Esophagus (tissue), 2 donors: ENCODE data around the gene SYNJ1. TPM values are rescaled to one million over a fixed set of nuclear protein-coding genes. Genes with fewer than 3 reads are reported as not detected.

Experiments used
- H3K27ac ChIP-seq, 2 donors: one replicate each; pipeline ENCODE4 v1.5.1; 2013; ENCODE audit warnings: low read depth in 2 of 2, mild to moderate bottlenecking in 2 of 2, inconsistent platforms in 1 of 2, low read length in 1 of 2, moderate library complexity in 1 of 2
- H3K27me3 ChIP-seq, 2 donors: one replicate each; pipeline ENCODE4 v1.6.1; 2013; ENCODE audit warnings: low read length in 2 of 2, control low read depth in 1 of 2, mild to moderate bottlenecking in 1 of 2; ENCODE audit not compliant: insufficient read depth in 2 of 2, control insufficient read depth in 1 of 2
- H3K36me3 ChIP-seq, 2 donors: one replicate each; pipeline ENCODE4 v1.6.1; 2013; ENCODE audit warnings: low read length in 1 of 2; ENCODE audit not compliant: control insufficient read depth in 2 of 2, insufficient read depth in 2 of 2
- H3K4me1 ChIP-seq, 2 donors: one replicate each; pipeline ENCODE4 v1.6.1; 2013; ENCODE audit warnings: low read length in 1 of 2; ENCODE audit not compliant: control insufficient read depth in 2 of 2, insufficient read depth in 2 of 2
- H3K4me3 ChIP-seq, 2 donors: one replicate each; pipeline ENCODE4 v1.5.1; 2013; ENCODE audit warnings: low read length in 2 of 2, mild to moderate bottlenecking in 2 of 2, low read depth in 1 of 2, moderate library complexity in 1 of 2
- H3K9me3 ChIP-seq, 2 donors: one replicate each; pipeline ENCODE4 v1.6.1; 2013; ENCODE audit warnings: mild to moderate bottlenecking in 2 of 2, low read depth in 1 of 2, low read length in 1 of 2, moderate library complexity in 1 of 2; ENCODE audit not compliant: control insufficient read depth in 2 of 2, insufficient read depth in 1 of 2
- WGBS, 2 donors: extraction: QIAGEN DNeasy Blood & Tissue Kit; methylation state at CpG; one replicate each; pipeline ENCODE4 v1.1.7; 2013; 5-methylcytosine and 5-hydroxymethylcytosine counted together
- polyA plus RNA-seq, 2 donors: library from polyadenylated mRNA; stranded (reverse); fragments of 200-250 nt; gene quantifications; one replicate each; pipeline ENCODE4 v1.2.3, GENCODE V29; 2013
- donor health status: healthy with polysubstance abuse.
- donor health status: Bipolar disorder and iron deficiency.

SYNJ1 gene
- polyA plus RNA-seq, 2 donors = 2.3 to 3.8 TPM

- Histone ChIP-seq H3K4me3 (no peak overlapping the region), H3K27ac (no peak overlapping the region), H3K36me3 (peaks cover 0 to 7% of the 10 kb centered on the region in 2 donors), H3K27me3 (no peaks in the 10 kb centered on the region), H3K9me3 (no peaks in the 10 kb centered on the region), H3K4me1 (no peaks in the 10 kb centered on the region)
- WGBS, 2 donors = 85 to 90% methylated on average over 11 of the region's 11 CpGs
Observed at GRCh38 chr21:32595431-32595830, 132.4 kb downstream of the SYNJ1 start.

GRCh38 chr21:32593690-32594089 is 134.1 kb downstream of the SYNJ1 start:
- Histone ChIP-seq H3K9me3 (no peaks in the 10 kb centered on the region), H3K4me1 (no peaks in the 10 kb centered on the region), H3K36me3 (no peaks in the 10 kb centered on the region), H3K4me3 (no peak overlapping the region), H3K27me3 (no peaks in the 10 kb centered on the region), H3K27ac (no peak overlapping the region)
- 67 to 69% methylated on average over 8 of the region's 8 CpGs for WGBS, 2 donors

DNA sequence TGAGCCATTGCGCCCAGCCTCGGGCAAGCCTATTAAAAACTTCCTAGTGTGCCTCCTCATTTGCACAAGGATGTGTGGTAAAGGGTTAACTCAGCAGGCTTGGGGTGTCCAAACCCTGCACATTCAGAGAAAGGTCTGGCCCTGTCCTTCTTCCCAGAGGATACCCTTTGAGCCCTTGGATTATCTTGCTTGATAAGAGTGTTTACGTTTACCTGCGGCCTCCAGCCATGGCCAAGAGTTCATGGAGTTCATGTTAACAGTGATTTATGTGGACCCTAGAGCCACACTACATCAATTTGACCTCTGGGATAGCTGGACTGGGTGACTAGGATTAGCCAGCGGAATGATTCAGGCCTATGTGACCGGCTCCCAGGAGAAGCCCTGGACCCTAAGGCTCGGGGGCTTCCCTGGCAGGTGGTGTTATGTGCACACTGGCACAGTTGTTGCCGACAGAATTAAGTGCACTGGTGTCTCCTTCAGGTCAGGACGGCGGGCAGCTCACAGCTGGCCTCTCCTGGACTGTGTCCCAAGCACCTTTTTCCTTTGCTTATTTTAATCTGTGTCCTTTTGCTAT is 134.8 kb downstream of the SYNJ1 start:
- H3K4me1 ChIP-seq = no peaks in the 10 kb centered on the region
- no peak overlapping the region for H3K27ac ChIP-seq
- no peaks in the 10 kb centered on the region for H3K27me3 ChIP-seq
- H3K36me3 ChIP-seq = no peaks in the 10 kb centered on the region
- no peak overlapping the region for H3K4me3 ChIP-seq
- H3K9me3 ChIP-seq = no peaks in the 10 kb centered on the region
- WGBS, 2 donors = 50 to 61% methylated on average over 10 of the region's 10 CpGs

- no peaks in the 10 kb centered on the region for H3K36me3 ChIP-seq
Observed at GRCh38 chr21:32590130-32590529, 137.7 kb downstream of the SYNJ1 start.

DNA sequence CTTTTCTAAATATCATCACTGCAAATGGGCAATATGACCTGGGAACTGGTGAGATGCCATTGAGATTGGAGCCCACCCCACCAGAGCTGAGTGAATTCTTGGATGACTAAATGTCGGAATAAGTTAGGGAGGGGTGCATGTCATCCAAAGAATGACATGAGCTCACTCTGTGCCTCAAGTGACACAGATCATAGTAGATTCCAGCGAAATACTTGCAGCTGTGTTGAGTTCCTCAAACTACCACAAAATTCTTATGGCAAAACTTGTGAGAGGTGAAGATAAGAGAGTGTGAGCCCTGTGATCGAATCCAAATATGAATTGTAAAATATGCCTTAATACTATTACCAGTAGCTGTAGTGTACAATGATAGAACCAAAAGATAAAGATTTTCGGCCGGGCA is 140.2 kb downstream of the SYNJ1 start:
- H3K27me3 ChIP-seq = no peaks in the 10 kb centered on the region
- no peak overlapping the region for H3K4me3 ChIP-seq
- H3K9me3 ChIP-seq = no peaks in the 10 kb centered on the region
- no peaks in the 10 kb centered on the region for H3K4me1 ChIP-seq
- no peak overlapping the region for H3K27ac ChIP-seq
- H3K36me3 ChIP-seq = no peaks in the 10 kb centered on the region
- 92 to 95% methylated on average over 5 of the region's 5 CpGs for WGBS, 2 donors

More at GRCh38 chr21:32590130-32590529, 137.7 kb downstream of the SYNJ1 start:
- H3K9me3 ChIP-seq = no peaks in the 10 kb centered on the region
- no peaks in the 10 kb centered on the region for H3K4me1 ChIP-seq
- H3K27me3 ChIP-seq = no peaks in the 10 kb centered on the region
- no peak overlapping the region for H3K27ac ChIP-seq
- H3K4me3 ChIP-seq = no peak overlapping the region
- WGBS, 2 donors = 85 to 90% methylated on average over 4 of the region's 4 CpGs

DNA sequence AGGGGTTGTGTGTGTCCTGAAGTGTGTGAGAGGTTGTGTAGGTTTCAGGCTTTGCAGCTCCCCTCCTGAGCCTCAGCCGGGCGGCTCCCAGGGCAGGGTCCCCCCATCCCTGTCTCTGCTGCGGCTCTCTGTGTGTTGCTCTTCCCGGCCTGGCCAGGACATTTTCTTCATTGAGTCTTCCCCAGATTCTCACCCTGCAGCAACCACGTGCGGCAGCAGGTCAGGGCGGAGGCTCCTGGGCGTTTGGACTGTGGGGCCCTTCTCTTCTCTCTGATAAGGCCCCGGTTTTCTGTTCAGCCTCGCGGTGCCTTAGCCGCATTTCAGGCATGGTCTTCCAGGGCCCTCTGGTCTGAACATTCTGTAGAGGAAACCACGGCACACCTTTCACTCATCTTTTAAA is 140.7 kb downstream of the SYNJ1 start:
- H3K9me3 ChIP-seq = no peaks in the 10 kb centered on the region
- WGBS, 2 donors = 74 to 78% methylated on average over 13 of the region's 13 CpGs
- no peak overlapping the region for H3K27ac ChIP-seq
- no peaks in the 10 kb centered on the region for H3K4me1 ChIP-seq
- no peak overlapping the region for H3K4me3 ChIP-seq
- H3K27me3 ChIP-seq = no peaks in the 10 kb centered on the region
- H3K36me3 ChIP-seq = no peaks in the 10 kb centered on the region

DNA sequence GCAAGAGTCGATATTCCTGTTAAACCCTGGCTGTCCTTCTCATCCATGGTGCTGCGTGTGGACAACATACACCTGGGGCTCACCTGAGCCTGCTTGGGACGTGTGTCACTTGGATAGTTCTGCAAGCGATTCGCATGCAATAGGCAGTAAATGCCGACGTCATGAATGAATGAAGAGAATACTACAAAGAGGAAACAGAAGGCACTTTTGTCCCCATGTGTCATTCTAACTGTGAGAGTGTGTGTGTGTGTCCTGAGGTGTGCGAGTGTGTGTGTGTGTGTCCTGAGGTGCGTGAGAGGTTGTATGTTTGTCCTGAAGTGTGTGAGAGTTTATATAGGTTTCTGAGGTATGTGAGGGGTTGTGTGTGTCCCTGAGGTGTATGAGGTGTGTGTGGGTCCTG is 141.8 kb downstream of the SYNJ1 start:
- Histone ChIP-seq H3K27me3 (no peaks in the 10 kb centered on the region), H3K4me3 (no peak overlapping the region), H3K4me1 (no peaks in the 10 kb centered on the region), H3K36me3 (no peaks in the 10 kb centered on the region), H3K9me3 (no peaks in the 10 kb centered on the region), H3K27ac (no peak overlapping the region)
- 80 to 89% methylated on average over 9 of the region's 9 CpGs for WGBS, 2 donors

GRCh38 chr21:32585042-32585710 is 142.6 kb downstream of the SYNJ1 start, which contains the start of gene TCP10L:
TSS of gene TCP10L (minus strand) at chr21:32585523. CDS start at chr21:32584304, 1,219 bp downstream.
- 84 to 87% methylated on average over 17 of the region's 17 CpGs for WGBS, 2 donors
- Histone ChIP-seq H3K4me1 (no peaks in the 10 kb centered on the region), H3K27me3 (no peaks in the 10 kb centered on the region), H3K36me3 (no peaks in the 10 kb centered on the region), H3K4me3 (no peak within 1 kb of the TSS), H3K27ac (no peak within 1 kb of the TSS), H3K9me3 (no peaks in the 10 kb centered on the region)

- Histone ChIP-seq H3K27me3 (no peaks in the 10 kb centered on the region), H3K4me1 (no peaks in the 10 kb centered on the region), H3K9me3 (no peaks in the 10 kb centered on the region), H3K27ac (no peak overlapping the region), H3K36me3 (no peaks in the 10 kb centered on the region), H3K4me3 (no peak overlapping the region)
- WGBS, 2 donors = 86 to 88% methylated on average over 8 of the region's 8 CpGs
Observed at GRCh38 chr21:32584472-32584871, 143.3 kb downstream of the SYNJ1 start.

- H3K27me3 ChIP-seq = no peaks in the 10 kb centered on the region
- WGBS, 2 donors = 92% methylated on average over 13 of the region's 13 CpGs
- no peaks in the 10 kb centered on the region for H3K36me3 ChIP-seq
- no peaks in the 10 kb centered on the region for H3K9me3 ChIP-seq
- H3K27ac ChIP-seq = no peak overlapping the region
- H3K4me3 ChIP-seq = no peak overlapping the region
- no peaks in the 10 kb centered on the region for H3K4me1 ChIP-seq
Observed at GRCh38 chr21:32581732-32582131, 146.1 kb downstream of the SYNJ1 start.
